HCT116 (cell line): ENCODE data around the gene OR2D3.

Experiments used
- ATF3 ChIP-seq: IDR thresholded peaks from 2 replicates; pipeline ENCODE4 v1.6.1; 2012
- CTCF ChIP-seq, 3 experiments: fragments of 200-600 bp in 1 of 3; sonication (generic) in 1 of 3; IDR thresholded peaks in 2 of 3; conservative IDR thresholded peaks in 1 of 3; 2 replicates each; pipeline ENCODE4 v1.5.1; 2012 to 2017; ENCODE audit warnings: low read depth in 2 of 3, low read length in 2 of 3, antibody characterized with exemption in 1 of 3, borderline replicate concordance in 1 of 3, control low read depth in 1 of 3, mild to moderate bottlenecking in 1 of 3, mixed read lengths in 1 of 3, mixed run types in 1 of 3, moderate library complexity in 1 of 3; ENCODE audit not compliant: insufficient read depth in 1 of 3
- MAX ChIP-seq: IDR thresholded peaks from 2 replicates; pipeline ENCODE4 v1.6.1; 2012
- POLR2AphosphoS5 ChIP-seq: IDR thresholded peaks from 2 replicates; pipeline ENCODE4 v1.6.1; 2011; ENCODE audit warnings: mild to moderate bottlenecking, low read depth, low read length, moderate library complexity
- ZBTB33 ChIP-seq: IDR thresholded peaks from 2 replicates; pipeline ENCODE4 v1.6.1; 2011; ENCODE audit warnings: mild to moderate bottlenecking, low read length, moderate library complexity; ENCODE audit not compliant: insufficient replicate concordance; ENCODE audit errors: extremely low read depth
- ZFX ChIP-seq: fragments of 450-650 bp; IDR thresholded peaks from 2 replicates; pipeline ENCODE4 v1.6.1; 2017

- TF ChIP-seq CTCF (IDR thresholded peaks at IDR 0.05 in 2 of 3, conservative IDR thresholded peaks at IDR 0.05 in 1 of 3; ENCODE audit: borderline replicate concordance in 1 of 3, insufficient read depth in 1 of 3, low read depth in 2 of 3, low read length in 2 of 3) (no peak), ATF3 (no peak), MAX (no peak), ZBTB33 (no peak), POLR2AphosphoS5 (no peak), ZFX (no peak)
These were observed 21.9 kb upstream of the OR2D3 start for GRCh38 chr11:6898911-6899310.
